IgD-negative memory B cell (primary cell): ENCODE measurements around the gene SAXO1. TPM values are rescaled to one million over a fixed set of nuclear protein-coding genes. Genes with fewer than 3 reads are reported as not detected.

ENCODE experiments used
- H3K27ac Mint-ChIP-seq, 3 donors: one replicate each; pipeline ENCODE4 v1.8.0; 2020 to 2022; ENCODE audit warnings: mild to moderate bottlenecking in 3 of 3, mixed read lengths in 3 of 3, moderate library complexity in 1 of 3
- H3K27me3 Mint-ChIP-seq: one replicate; pipeline ENCODE4 v1.8.0; 2021; ENCODE audit warnings: mixed read lengths
- H3K36me3 Mint-ChIP-seq: one replicate; pipeline ENCODE4 v1.8.0; 2020; ENCODE audit warnings: mild to moderate bottlenecking, mixed read lengths
- H3K4me1 Mint-ChIP-seq, 3 donors: one replicate each; pipeline ENCODE4 v1.8.0; 2020 to 2022; ENCODE audit warnings: mixed read lengths in 3 of 3, mild to moderate bottlenecking in 1 of 3
- H3K4me3 Mint-ChIP-seq, 4 donors: one replicate each; pipeline ENCODE4 v1.8.0; 2020 to 2022; ENCODE audit warnings: mild to moderate bottlenecking in 4 of 4, mixed read lengths in 4 of 4, moderate library complexity in 3 of 4
- H3K9me3 Mint-ChIP-seq, 3 donors: one replicate each; pipeline ENCODE4 v1.8.0; 2020 to 2021; ENCODE audit warnings: mixed read lengths in 3 of 3, mild to moderate bottlenecking in 1 of 3
- polyA plus RNA-seq: library from polyadenylated mRNA; unstranded; fragments of 300-500 nt; fragmentation: Illumina TruSeq; gene quantifications from one replicate; pipeline ENCODE4 v1.2.3, GENCODE V29; 2021

The SAXO1 gene
- polyA plus RNA-seq, 1 donor from 2014 or later = not detected

GRCh38 chr9:18896531-18897179, 136.4 kb downstream of the SAXO1 start:
- no peak overlapping the region for H3K27ac Mint-ChIP-seq

GRCh38 chr9:18896004-18896403, 137.0 kb downstream of the SAXO1 start:
- peaks cover 1% of the 10 kb centered on the region for H3K36me3 Mint-ChIP-seq
- no peaks in the 10 kb centered on the region for H3K27me3 Mint-ChIP-seq
- H3K4me3 Mint-ChIP-seq = no peak overlapping the region
- no peaks in the 10 kb centered on the region for H3K4me1 Mint-ChIP-seq
- H3K9me3 Mint-ChIP-seq = peaks cover 4 to 30% (median 21%) of the 10 kb centered on the region in 3 donors
- H3K27ac Mint-ChIP-seq = no peak overlapping the region

More at GRCh38 chr9:18896531-18897179, 136.4 kb downstream of the SAXO1 start:
- Mint-ChIP-seq H3K4me3 (no peak overlapping the region), H3K27me3 (no peaks in the 10 kb centered on the region), H3K4me1 (no peaks in the 10 kb centered on the region), H3K36me3 (peaks cover 1% of the 10 kb centered on the region), H3K9me3 (peaks cover 4 to 33% (median 21%) of the 10 kb centered on the region in 3 donors)

GRCh38 chr9:18893491-18893890, 139.5 kb downstream of the SAXO1 start:
- no peak overlapping the region for H3K4me3 Mint-ChIP-seq
- peaks cover 0 to 18% (median 12%) of the 10 kb centered on the region in 3 donors for H3K9me3 Mint-ChIP-seq
- H3K4me1 Mint-ChIP-seq = no peaks in the 10 kb centered on the region
- peaks cover 1% of the 10 kb centered on the region for H3K36me3 Mint-ChIP-seq
- no peak overlapping the region for H3K27ac Mint-ChIP-seq
- no peaks in the 10 kb centered on the region for H3K27me3 Mint-ChIP-seq

- no peak overlapping the region for H3K27ac Mint-ChIP-seq
- no peaks in the 10 kb centered on the region for H3K4me1 Mint-ChIP-seq
- peaks cover 1% of the 10 kb centered on the region for H3K36me3 Mint-ChIP-seq
- H3K9me3 Mint-ChIP-seq = peaks cover 0 to 18% (median 12%) of the 10 kb centered on the region in 3 donors
- no peaks in the 10 kb centered on the region for H3K27me3 Mint-ChIP-seq
- H3K4me3 Mint-ChIP-seq = no peak overlapping the region
These were observed 140.0 kb downstream of the SAXO1 start for GRCh38 chr9:18893046-18893445.

- Mint-ChIP-seq H3K9me3 (peaks cover 0 to 18% (median 12%) of the 10 kb centered on the region in 3 donors), H3K27me3 (no peaks in the 10 kb centered on the region), H3K36me3 (peaks cover 1% of the 10 kb centered on the region), H3K27ac (no peak overlapping the region), H3K4me3 (no peak overlapping the region), H3K4me1 (no peaks in the 10 kb centered on the region)
These were observed 140.9 kb downstream of the SAXO1 start for GRCh38 chr9:18891946-18892670.

- H3K27me3 Mint-ChIP-seq = no peaks in the 10 kb centered on the region
- no peak overlapping the region for H3K4me3 Mint-ChIP-seq
- peaks cover 0 to 10% (median 4%) of the 10 kb centered on the region in 3 donors for H3K9me3 Mint-ChIP-seq
- no peaks in the 10 kb centered on the region for H3K4me1 Mint-ChIP-seq
- peaks cover 1% of the 10 kb centered on the region for H3K36me3 Mint-ChIP-seq
- no peak overlapping the region for H3K27ac Mint-ChIP-seq
These were observed 142.6 kb downstream of the SAXO1 start for GRCh38 chr9:18890372-18890771.

GRCh38 chr9:18889550-18889949, 143.5 kb downstream of the SAXO1 start:
- peaks cover 1 to 7% (median 2%) of the 10 kb centered on the region in 3 donors for H3K9me3 Mint-ChIP-seq
- no peaks in the 10 kb centered on the region for H3K4me1 Mint-ChIP-seq
- H3K27ac Mint-ChIP-seq = no peak overlapping the region
- H3K27me3 Mint-ChIP-seq = peaks cover 2% of the 10 kb centered on the region
- H3K4me3 Mint-ChIP-seq = no peak overlapping the region
- H3K36me3 Mint-ChIP-seq = peaks cover 1% of the 10 kb centered on the region

- H3K4me3 Mint-ChIP-seq = no peak overlapping the region
- H3K36me3 Mint-ChIP-seq = no peaks in the 10 kb centered on the region
- peaks cover 0 to 3% (median 1%) of the 10 kb centered on the region in 3 donors for H3K9me3 Mint-ChIP-seq
- no peak overlapping the region for H3K27ac Mint-ChIP-seq
- peaks cover 2% of the 10 kb centered on the region for H3K27me3 Mint-ChIP-seq
- H3K4me1 Mint-ChIP-seq = no peaks in the 10 kb centered on the region
These were observed 144.7 kb downstream of the SAXO1 start for GRCh38 chr9:18888290-18888689.

GRCh38 chr9:18887546-18887945, 145.5 kb downstream of the SAXO1 start:
- peaks cover 2% of the 10 kb centered on the region for H3K27me3 Mint-ChIP-seq
- peaks cover 0 to 6% (median 1%) of the 10 kb centered on the region in 3 donors for H3K9me3 Mint-ChIP-seq
- H3K36me3 Mint-ChIP-seq = no peaks in the 10 kb centered on the region
- no peaks in the 10 kb centered on the region for H3K4me1 Mint-ChIP-seq
- H3K27ac Mint-ChIP-seq = no peak overlapping the region
- no peak overlapping the region for H3K4me3 Mint-ChIP-seq

- Mint-ChIP-seq H3K27me3 (peaks cover 2% of the 10 kb centered on the region), H3K9me3 (peaks cover 1 to 6% (median 5%) of the 10 kb centered on the region in 3 donors), H3K4me3 (no peak overlapping the region), H3K36me3 (peaks cover 3% of the 10 kb centered on the region), H3K4me1 (no peaks in the 10 kb centered on the region), H3K27ac (no peak overlapping the region)
These were observed 151.3 kb downstream of the SAXO1 start for GRCh38 chr9:18881758-18882157.

- Mint-ChIP-seq H3K36me3 (peaks cover 3% of the 10 kb centered on the region), H3K4me1 (peaks cover 0 to 2% (median 0%) of the 10 kb centered on the region in 3 donors), H3K27ac (no peak overlapping the region), H3K27me3 (no peaks in the 10 kb centered on the region), H3K9me3 (peaks cover 0 to 13% (median under 1%) of the 10 kb centered on the region in 3 donors), H3K4me3 (no peak overlapping the region)
These were observed 155.0 kb downstream of the SAXO1 start for GRCh38 chr9:18877984-18878383.

Other genes starting within 250 kb of the SAXO1 start
- 80.1 TPM for gene RRAGA, start 16.2 kb upstream of the SAXO1 start, polyA plus RNA-seq
- gene HAUS6, start 69.7 kb upstream of the SAXO1 start, polyA plus RNA-seq = 3.7 TPM
- 29.2 TPM for gene PLIN2, start 94.3 kb upstream of the SAXO1 start, polyA plus RNA-seq
- 15.2 TPM for gene DENND4C, start 197.5 kb upstream of the SAXO1 start, polyA plus RNA-seq